Measurements from ENCODE around the gene CCDC121.

The CCDC121 gene

DNA sequence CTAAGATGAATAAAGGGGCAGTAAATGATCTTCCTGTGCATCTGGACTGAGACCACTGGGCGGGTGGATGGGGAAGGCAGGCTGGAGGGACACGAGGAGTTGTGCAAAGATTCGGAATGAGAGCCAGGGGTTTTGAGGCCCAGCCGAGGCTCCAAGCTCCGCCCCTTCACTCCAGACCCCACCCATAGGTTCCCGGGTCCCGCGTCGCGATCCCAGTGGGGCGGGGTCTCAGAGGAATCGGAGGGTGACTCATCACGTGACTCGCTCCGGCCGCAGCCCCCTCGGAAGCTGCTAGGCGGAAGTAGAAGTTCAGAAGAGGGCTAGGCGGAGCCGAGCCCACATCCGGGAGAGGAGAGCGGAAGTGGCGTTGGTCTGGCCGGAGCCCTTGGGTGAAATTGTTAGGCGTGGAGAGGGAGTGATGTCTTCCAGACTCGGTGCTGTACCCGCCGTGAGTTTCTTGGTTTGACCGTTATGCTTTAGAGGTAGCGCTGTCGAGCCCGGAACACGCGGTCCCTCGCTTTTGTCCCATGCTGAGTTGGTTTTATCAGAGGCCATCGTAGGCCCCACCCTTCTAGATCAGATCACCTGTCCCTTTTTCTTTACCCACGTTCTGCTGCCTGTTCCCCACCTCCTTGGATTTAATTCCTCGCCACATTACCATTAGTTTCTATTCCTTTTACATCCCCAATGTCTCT, 46.0 kb downstream of the CCDC121 start, which contains the start of gene ZNF512:
ZNF512 (plus strand) TSS at position 348 of the 695 bp plus-strand sequence; CDS start at position 419, 71 bp downstream.
- peak; percentile 65 for DNase-seq (ENCODE audit: low read depth, low spot score)

- no peak for DNase-seq (ENCODE audit: low read depth, low spot score)
Observed at GRCh38 chr2:27582129-27582694, 46.6 kb downstream of the CCDC121 start.

DNA sequence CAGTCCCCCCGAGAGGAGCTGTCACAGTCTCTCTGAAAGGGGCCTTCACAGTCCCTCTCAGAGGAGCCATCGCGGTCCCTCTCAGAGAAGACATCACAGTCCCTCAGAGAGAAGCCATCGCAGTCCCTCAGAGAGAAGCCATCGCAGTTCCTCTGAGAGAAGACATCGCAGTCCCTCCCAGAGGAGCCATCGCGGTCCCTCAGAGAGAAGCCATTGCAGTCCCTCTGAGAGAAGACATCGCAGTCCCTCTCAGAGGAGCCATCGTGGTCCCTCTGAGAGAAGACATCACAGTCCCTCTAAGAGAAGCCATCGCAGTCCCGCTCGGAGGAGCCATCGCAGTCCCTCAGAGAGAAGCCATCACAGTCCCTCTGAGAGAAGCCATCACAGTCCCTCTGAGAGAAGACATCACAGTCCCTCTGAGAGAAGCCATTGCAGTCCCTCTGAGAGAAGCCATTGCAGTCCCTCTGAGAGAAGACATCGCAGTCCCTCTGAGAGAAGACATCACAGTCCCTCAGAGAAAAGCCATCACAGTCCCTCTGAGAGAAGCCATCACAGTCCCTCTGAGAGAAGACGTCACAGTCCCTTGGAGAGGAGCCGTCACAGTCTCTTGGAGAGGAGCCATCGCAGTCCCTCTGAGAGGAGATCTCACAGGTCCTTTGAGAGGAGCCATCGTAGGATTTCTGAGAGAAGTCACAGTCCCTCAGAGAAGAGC, 47.2 kb downstream of the CCDC121 start:
- no peak for DNase-seq (ENCODE audit: low read depth, low spot score)

Measured in brain pericyte (primary cell).